Stimulated activated CD8-positive, alpha-beta memory T cell treated with anti-CD3 and anti-CD28 coated beads, Interleukin-12 subunit alpha, Interleukin-12 subunit beta, amount 100 ng/mL, for 24 hours (primary cell): ENCODE data around the gene FLNB.

Experiments
- DNase-seq: peaks from one replicate; pipeline ENCODE4 v3.0.0-alpha.2; 2020; ENCODE audit errors: extremely low read depth

The FLNB gene

DNA sequence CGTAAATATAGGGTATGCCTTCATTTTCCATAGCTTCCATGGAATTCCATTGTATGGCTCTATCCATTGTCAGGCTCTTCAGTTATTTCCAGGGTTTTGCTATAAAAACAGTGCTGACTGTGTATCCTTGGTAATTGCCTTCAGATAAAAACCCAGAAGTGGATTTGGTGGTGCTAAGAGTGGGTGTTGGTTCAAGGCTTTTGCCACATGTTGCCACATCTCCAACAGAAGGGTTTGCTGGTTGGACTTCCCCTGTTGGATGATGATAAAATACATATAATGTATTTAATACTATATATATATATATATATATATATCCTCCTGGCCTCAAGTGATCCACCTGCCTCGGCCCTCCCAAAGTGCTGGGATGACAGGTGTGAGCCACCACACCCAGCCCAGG is 97.8 kb downstream of the FLNB start:
- DNase-seq: no peak

DNA sequence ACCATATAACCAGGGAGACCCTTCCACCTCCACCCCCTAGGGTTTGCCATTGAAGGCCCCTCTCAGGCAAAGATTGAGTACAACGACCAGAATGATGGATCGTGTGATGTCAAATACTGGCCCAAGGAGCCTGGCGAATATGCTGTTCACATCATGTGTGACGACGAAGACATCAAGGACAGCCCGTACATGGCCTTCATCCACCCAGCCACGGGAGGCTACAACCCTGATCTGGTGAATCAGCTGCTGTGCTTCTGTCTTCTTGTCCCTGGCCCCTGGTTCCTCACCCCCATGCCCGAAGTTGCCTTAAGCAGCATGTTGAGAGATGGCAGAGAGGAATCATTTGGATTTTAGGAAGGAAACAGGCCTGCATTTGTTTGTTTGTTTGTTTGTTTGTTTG is 98.4 kb downstream of the FLNB start:
- DNase-seq: no peak

DNA sequence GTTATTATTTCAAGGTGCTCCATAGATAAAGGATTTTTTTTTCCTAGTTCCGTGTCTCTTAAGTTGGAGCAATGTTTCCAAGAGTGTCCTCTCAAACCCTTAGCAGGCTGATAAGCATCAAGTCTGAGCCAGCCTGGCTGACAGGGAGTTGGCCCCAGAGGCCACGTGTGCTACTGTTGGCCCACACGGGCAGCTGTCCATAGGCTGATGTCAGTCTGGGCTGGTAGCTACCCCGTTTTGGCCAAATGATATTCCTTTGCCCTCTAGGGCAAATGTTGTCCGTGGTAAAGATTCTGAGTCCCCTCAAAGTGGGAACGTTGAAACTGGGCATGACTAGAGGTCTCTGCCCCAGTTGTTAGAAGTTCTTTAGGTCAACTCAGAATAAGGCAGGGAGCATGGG is 99.4 kb downstream of the FLNB start:
- no peak for DNase-seq

DNA sequence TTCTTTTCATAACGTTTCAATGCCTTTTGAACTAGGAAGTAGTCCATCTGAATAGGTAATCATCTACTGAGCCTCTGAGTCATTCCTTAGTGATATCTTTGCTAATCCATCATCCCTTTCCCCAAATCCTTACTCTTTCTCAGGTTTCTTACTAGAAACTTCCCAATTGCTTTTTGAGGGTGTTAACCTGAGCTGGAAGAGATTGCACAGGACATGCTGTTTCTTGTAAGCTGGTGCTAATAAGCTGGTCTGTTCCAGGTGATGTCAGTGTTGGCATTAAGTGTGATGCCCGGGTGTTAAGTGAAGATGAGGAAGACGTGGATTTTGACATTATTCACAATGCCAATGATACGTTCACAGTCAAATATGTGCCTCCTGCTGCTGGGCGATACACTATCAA is 101.5 kb downstream of the FLNB start:
- no peak for DNase-seq

DNA sequence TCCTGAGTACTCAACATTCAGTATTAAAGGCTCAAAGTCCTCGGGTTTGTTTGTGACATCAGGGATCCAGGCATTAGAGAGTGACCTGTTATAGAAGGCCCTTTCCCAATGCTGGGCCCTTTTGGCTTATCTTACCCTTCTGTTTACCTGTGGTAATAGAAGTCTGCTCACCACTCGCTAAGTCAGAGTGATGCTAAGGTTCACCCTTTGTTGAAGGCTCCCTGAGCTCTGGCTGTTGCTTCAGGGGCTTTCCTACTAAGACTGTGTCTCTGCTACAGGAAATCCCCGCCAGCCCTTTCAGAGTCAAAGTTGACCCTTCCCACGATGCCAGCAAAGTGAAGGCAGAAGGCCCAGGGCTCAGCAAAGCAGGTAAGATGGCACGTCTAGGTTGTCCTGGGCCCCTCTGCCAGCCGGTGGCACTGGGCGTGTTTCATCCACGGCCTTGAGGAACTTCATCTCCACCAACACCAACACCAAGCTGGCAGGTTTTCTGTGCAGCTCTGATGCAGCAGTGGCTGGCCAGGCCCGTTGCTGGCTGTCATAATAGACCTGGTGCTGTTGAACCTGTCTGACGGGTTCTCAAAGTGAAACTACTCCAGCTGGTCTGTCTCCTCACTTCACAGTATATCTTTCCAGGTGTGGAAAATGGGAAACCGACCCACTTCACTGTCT is 103.4 kb downstream of the FLNB start:
- DNase-seq: no peak

DNA sequence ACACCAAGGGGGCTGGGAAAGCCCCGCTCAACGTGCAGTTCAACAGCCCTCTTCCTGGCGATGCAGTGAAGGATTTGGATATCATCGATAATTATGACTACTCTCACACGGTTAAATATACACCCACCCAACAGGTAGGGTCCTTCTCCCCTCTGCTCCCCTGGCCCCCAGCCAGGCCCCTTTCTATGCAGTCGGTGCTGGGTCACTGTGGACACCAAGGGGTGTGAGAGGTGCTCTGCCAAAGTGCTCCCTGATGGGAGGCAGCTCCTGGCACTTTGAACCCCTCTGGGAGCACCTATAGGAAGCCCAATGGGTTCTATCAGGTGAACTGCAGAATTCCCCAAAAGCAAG is 103.9 kb downstream of the FLNB start:
- DNase-seq: no peak

DNA sequence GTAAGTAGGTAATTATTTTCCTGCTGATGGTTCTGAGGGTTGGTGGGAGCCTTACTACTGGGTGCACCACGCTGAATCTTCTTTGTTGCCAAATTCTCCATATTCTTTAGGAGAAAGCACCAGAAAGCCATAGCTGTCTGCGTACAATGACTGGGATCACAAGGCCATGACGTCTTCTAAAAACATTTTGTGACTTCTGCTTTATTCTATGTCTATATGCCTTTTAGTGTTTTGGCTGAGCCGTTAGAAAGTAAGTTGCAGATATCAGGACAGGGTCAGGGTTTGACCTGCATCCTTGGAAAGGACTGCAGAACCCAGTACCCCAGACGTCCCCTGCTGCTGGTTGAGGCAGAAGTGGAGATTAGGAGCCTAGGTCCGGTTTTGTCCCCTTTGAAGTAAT is 107.0 kb downstream of the FLNB start:
- no peak for DNase-seq

DNA sequence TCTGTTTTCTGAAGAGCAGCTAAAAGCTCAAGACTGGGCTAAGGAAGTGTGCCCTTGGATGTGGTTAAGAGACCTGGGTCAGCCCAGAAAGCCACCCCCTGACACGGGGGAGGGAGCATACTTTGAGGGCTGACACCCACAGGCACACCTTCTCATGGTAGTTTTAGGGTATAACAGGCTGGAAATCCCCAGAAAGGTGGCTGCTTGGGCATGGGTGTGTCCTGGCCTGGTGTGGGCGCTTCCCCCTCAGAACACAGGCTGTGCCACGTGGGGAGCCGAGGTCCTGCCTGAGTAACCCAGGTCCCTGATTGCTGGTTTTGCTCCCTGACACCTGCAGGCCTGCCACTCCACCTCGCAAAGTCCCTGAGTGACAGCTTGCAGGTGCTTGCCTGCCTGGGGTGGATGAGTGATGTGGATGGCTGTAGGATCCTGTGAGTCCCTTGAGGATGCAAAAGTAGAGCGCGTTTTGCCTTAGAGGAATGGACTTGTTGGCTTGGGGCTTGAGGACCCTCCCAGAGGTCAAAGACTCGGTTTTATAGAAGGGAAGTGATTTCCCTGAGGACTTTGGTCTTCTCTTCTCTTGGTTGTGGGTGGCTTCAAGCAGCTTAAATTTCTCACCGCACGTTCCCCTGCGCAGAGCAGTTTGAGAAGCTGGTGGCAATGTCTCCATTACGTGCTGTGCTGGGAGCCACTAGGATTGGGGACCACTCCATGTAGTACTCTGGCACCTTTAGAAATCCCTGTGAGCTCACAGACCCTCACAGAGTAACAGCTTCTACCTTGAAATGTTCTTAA is 108.1 kb downstream of the FLNB start:
- peak; percentile 5 for DNase-seq

DNA sequence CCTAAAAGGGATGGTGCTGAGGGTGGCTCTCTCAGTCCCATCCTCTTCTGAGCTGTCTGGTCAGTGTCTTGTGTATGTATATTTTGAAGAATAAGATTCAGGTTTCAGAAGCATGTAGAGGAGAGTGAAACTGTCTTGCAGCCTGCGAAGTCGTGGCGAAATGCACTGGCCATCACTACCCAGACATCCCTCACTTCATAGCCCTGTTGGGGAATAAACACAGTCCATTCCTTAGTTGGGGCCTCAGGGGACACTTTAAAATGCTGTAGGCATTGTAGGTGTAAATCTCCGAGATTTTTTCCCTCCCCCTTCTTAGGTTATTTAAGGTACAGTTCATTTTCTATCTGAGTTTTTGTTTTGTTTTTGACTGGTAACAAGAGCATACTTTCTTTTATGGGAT is 108.8 kb downstream of the FLNB start:
- no peak for DNase-seq

DNA sequence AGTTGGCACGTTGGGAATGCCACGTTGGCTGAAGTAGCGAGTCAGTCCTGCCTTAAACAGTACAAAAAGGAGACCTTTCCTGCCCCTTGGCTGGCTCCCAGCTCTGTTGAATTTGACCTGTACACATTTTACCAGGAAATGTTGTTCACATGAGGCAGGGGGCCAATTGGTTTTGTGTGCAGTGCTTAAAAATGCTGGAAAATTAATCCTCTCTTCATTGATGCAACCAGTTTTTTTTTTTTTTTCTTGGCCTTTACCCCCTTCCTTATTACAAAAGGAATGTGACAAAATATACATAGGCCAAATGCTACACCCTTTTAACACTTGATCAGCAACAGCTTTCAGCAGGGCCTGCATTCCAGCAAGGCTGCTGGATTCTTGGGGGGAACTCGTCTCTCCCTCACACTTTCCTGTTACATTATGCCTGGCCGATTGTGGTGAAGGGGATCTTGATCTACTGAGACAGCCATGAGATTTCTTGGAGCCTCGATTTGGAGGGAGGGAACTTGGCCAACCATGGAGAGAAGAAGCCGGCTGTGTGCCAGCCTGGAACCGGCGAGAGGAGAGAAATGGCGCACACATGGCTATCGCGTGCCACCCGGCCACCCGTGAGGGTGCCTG is 109.4 kb downstream of the FLNB start:
- no peak for DNase-seq

DNA sequence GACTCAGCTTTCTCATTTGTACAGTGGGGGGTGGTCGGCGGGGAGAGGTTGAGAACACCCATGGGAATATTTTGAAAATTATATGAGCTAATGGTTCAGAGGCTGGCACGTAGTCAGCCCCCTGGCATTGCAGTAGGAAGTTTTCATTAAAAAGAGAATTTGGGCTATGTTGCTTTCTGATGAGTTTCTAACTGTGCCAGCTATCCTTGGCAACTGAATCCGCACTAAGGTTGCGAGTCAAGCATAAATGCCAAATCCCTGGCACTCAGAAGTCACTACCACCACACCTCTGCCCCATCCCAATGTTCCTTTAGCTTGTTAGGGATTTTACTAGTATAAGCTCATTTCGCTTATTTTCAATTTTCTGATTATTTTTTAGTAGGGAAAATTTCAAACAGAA is 111.0 kb downstream of the FLNB start:
- DNase-seq: no peak

DNA sequence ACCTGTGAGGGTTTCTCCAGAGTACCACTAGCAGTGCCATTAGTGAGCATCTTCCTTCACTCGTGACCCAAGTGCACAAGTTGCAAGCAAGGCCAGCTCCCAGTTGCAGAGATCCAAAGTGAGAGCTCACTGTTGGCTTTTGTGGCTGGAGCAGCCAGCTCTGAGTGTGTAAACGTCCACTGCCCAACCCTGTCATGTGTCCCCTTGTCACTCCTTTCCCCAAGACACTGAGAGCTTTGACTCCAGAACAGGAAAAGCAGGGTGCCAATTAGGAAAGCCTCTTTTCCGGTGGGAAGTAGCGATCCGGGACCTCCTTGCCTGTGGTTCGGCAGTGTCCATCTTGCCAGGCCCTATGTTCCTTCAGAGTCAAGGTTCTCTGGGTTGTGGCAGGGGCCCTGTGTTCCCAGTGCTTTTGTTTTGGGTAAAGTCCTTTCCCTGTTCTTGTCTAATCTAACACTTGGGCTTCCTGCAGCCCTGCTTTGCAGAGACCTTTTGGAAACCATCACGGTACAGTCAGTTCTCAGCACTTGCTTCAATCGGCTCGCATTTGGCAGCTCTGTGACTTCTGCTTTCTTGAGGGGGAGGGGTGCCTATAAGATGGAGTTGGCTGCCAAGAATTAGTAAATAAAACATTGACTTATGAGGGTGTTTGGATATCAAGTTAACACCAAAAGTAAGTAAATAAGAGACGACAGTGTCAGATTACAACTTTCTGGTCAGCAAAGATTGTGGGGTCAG is 112.0 kb downstream of the FLNB start:
- DNase-seq: no peak

DNA sequence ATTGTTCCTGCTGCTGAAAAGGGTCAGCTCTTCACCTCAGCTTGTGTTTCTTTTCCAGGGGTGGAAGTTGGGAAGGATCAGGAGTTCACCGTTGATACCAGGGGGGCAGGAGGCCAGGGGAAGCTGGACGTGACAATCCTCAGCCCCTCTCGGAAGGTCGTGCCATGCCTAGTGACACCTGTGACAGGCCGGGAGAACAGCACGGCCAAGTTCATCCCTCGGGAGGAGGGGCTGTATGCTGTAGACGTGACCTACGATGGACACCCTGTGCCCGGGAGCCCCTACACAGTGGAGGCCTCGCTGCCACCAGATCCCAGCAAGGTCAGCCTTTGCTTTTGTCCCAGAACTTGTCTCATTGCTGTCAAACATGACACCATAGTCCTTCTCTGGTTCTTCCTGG is 113.0 kb downstream of the FLNB start:
- no peak for DNase-seq

DNA sequence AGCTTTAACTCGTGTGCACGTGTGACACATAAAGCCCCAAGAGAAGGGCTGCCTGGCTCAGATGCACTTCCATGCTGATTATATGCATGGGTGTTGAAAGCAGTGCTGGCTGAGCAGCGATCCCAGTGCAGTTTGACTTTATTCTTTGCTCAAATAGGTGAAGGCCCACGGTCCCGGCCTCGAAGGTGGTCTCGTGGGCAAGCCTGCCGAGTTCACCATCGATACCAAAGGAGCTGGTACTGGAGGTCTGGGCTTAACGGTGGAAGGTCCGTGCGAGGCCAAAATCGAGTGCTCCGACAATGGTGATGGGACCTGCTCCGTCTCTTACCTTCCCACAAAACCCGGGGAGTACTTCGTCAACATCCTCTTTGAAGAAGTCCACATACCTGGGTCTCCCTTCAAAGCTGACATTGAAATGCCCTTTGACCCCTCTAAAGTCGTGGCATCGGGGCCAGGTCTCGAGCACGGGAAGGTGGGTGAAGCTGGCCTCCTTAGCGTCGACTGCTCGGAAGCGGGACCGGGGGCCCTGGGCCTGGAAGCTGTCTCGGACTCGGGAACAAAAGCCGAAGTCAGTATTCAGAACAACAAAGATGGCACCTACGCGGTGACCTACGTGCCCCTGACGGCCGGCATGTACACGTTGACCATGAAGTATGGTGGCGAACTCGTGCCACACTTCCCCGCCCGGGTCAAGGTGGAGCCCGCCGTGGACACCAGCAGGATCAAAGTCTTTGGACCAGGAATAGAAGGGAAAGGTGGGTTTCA is 114.9 kb downstream of the FLNB start:
- DNase-seq: no peak

DNA sequence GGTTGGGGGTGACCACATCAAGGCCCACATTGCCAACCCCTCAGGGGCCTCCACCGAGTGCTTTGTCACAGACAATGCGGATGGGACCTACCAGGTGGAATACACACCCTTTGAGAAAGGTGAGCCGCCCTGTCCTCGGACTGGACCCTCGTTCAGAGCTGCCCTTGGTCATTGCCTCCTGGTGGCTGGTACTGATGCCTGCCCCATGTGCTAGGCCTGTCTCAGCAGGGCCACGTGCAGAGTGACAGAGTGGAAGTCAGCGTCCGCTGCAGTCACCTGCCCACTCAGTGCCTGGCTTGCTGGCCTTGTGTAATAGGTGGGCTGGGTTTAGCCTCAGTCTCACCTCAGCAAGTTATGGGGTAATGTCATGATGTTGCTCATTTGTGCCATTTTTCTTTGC is 116.2 kb downstream of the FLNB start:
- no peak for DNase-seq

DNA sequence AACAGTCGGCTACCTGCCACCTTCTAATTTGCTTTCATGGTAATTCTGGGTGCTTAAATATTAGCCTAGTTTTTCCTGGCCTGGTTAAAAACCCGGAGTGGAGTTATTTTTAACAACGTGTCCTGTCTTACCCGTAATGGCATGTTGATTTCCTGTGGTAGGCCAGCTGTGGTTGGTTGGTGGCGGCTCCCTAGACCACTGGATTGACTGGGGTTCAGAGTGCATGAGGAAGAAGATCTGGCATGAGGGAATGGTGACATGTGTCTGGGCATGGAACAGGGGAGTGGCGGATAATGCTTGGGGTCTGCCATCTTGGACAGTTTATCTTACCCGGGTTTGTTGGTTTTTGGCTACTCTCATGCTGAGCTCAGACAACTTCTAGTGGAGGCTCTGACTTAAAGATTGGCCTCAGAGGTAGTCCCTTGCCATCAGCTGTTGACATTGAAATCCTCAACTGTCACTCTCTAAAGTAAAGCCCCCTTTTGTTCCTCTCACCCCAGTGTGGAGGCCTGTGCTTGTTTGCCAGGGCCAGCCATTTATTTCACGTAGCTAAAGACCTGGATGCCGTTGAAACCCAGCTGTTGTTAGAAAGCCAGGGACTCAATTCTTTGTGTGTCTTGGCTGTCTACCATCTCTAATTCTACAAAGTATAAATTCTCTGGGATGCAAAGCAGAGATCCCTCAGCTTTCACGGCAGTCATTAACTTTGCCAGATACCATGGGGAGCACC is 121.0 kb downstream of the FLNB start:
- no peak for DNase-seq

DNA sequence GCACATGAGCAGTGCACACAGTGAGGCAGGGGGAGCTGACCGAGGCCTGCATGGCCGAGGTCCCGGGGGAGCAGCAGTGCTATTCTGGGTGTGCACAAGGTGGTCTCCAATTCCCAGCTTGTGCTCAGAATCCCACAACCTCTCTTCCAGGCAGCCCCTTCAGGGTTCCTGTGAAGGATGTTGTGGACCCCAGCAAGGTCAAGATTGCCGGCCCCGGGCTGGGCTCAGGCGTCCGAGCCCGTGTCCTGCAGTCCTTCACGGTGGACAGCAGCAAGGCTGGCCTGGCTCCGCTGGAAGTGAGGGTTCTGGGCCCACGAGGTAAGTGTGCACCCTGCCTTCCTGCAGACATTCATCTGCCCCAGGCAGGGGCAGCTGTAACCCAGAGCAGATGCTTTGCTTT is 122.4 kb downstream of the FLNB start:
- DNase-seq: no peak

DNA sequence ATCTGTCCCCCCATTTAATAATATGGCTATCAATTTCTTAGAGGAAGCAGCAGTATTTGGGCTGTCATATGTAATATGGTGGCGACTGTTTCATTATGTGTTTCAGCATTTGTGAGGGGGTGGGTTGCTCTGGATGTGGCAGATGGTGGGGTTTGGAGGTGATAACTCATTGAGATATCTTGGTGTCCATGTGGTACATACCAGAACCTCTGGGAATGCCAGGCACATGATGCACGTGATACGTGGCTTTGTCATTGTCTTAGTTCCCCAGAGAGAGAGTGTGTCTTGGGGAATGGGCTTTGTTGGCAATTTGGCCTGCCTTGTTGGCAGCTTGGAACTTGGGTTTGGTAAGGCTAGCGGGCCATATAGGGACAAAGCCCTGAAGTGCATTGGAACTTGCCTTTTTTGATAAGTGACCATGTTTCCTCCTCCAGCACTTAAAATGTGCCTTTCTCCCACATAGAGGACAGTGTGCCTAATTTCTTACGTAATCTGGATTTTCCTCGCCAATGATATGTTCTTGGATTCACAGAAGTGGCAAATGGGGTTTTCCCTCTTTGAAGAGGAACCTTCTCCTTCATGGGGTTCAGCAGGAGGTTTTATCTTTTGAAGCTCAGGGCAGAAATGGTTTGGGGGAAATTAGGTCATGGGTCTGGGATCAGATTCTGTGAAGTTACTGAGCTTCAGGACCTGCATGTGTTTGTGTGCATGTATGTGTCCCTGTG is 123.0 kb downstream of the FLNB start:
- DNase-seq: no peak

DNA sequence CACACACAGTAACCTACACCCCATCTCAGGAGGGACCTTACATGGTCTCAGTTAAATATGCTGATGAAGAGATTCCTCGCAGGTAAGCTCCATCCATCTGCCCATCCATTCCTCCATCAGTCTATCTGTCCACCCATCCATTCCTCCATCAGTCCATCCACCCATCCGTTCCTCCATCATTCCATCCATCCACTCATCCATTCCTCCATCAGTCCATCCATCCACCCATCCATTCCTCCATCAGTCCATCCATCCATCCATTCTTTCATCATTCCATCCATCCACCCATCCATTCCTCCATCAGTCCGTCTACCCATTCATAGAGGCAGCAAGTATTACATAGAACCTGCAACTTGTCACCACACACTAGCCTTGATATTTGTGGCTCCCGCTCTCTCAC is 124.6 kb downstream of the FLNB start:
- DNase-seq: no peak

DNA sequence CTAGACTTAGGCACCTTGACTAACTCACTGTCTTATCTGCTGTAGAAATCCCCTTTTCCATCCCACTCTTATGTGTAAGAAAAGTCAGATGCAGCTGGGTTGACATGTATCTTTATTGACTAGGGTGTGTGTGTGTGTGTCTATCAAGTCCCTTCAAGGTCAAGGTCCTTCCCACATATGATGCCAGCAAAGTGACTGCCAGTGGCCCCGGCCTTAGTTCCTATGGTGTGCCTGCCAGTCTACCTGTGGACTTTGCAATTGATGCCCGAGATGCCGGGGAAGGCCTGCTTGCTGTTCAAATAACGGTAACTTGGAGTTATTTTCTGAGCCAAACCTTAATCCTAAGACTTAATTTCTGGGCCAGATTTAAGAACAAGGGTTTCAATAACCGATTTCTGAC is 126.2 kb downstream of the FLNB start:
- DNase-seq: no peak
